ENCODE data around the gene NSMCE1. TPM values are rescaled to one million over a fixed set of nuclear protein-coding genes. Genes with fewer than 3 reads are reported as not detected.
A peak's percentile ranks its signal among the peaks of the same experiment; 100 is the strongest.

NSMCE1 gene
- total RNA-seq, 4 donors from 2014 or later, result 22.4 to 92.4 (median 29.5) TPM

DNA sequence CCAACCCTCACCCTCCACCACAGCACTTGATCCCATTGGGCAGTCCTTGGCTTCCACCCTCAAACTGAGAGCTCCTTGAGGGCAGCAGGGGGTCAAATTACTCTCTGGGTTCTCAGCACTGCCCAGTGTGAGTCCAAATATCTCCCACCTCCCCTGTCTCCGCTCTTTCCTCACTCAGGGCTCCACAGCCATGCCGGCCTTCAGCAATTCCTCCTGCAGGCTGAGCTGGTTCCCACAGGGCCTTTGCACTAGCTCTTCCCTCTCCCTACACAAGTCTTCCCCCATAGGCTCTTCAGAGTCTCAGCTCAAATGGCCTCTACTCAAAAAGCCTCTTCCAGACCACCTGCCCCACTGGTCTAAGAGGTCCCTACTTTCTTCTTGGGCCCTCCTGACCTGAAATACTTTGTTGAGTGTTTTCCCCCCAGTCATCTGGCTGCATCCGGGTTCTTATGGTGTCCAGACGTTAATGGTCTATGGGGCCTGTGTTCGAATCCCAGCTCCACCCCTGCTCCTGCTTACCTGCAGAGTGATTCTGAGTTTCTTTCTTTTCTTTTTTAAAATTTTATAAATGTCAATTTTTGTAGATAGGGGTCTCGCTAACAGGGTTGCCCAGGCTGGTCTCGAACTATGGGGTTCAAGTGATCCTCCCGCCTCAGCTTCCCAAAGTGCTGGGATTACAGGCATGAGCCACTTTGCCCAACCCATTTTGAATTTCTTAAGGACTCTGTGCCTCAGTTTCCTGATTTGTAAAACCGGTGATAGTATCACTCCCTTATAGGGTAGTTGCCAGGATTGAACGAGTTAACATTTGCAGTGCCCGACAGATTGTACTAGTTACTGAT is 44.2 kb upstream of the NSMCE1 start:
- intact Hi-C loops (cut with DNase I), result no loop called here
- 69 to 91% methylated on average over 5 to 11 of the region's 11 CpGs for WGBS, 2 donors
- Histone ChIP-seq H3K27me3 (no peaks in the 10 kb centered on the region), H3K4me3 (peak overlapping the region; percentile 79 to 98 (median 88)), H3K36me3 (no peaks in the 10 kb centered on the region), H3K27ac (peak overlapping the region; percentile 97 to 100 (median 99)), H3K4me1 (peaks cover 29 to 45% (median 30%) of the 10 kb centered on the region in 3 donors), H3K9me3 (no peaks in the 10 kb centered on the region)
- TF ChIP-seq POLR2A (IDR thresholded peaks at IDR 0.05), result no peak
- TF ChIP-seq, protein P1, sequence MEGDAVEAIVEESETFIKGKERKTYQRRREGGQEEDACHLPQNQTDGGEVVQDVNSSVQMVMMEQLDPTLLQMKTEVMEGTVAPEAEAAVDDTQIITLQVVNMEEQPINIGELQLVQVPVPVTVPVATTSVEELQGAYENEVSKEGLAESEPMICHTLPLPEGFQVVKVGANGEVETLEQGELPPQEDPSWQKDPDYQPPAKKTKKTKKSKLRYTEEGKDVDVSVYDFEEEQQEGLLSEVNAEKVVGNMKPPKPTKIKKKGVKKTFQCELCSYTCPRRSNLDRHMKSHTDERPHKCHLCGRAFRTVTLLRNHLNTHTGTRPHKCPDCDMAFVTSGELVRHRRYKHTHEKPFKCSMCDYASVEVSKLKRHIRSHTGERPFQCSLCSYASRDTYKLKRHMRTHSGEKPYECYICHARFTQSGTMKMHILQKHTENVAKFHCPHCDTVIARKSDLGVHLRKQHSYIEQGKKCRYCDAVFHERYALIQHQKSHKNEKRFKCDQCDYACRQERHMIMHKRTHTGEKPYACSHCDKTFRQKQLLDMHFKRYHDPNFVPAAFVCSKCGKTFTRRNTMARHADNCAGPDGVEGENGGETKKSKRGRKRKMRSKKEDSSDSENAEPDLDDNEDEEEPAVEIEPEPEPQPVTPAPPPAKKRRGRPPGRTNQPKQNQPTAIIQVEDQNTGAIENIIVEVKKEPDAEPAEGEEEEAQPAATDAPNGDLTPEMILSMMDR (IDR thresholded peaks at IDR 0.05), result no peak
- no peak for DNase-seq

DNA sequence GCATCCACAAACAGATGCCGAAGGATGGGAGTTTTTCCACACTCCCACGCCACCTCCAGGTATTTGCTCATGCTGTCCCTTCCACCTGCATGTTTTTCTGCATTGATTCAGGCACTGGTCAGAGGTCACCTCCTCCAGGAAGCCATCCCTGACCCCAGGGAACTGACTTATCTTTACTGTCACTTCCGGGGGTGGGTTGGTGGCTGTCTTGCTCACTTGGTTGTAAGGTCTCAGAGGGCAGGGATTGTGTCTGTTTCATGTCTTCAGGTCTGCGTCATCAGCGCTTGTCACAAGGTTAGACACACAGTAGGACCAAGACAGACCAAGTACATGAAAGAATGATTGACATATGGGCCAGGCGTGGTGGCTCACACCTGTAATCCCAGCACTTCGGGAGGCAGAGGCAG is 43.3 kb upstream of the NSMCE1 start:
- H3K9me3 ChIP-seq, result no peaks in the 10 kb centered on the region
- no peak overlapping the region for H3K4me3 ChIP-seq
- no peaks in the 10 kb centered on the region for H3K27me3 ChIP-seq
- H3K4me1 ChIP-seq, result peaks cover 20 to 36% (median 21%) of the 10 kb centered on the region in 3 donors
- no peak overlapping the region for H3K27ac ChIP-seq
- H3K36me3 ChIP-seq, result no peaks in the 10 kb centered on the region
- intact Hi-C loops (cut with DNase I), result no loop called here
- DNase-seq, result no peak
- TF ChIP-seq, protein P1 (IDR thresholded peaks at IDR 0.05), result no peak
- TF ChIP-seq POLR2A (IDR thresholded peaks at IDR 0.05), result no peak
- 89% methylated on average over 6 to 7 of the region's 7 CpGs for WGBS, 2 donors

DNA sequence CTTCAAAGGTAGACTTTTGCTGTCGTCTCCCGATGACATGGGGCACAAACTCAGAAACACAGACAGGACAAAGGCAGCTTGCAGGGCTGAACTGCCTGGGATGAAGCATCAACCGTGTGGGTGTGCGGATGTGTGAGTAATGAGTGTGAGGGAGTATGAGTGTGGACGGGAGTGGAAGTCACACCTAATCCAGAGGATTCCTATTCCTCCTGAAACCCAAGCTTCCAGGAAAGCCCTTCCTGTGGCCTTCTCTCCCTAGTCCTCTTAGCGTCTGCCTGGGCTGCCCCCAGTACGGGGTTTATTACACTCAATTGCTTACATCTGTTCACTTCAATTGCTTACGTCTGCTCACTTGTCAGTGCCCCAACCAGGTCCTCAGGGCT is 42.9 kb upstream of the NSMCE1 start:
- Histone ChIP-seq H3K27me3 (no peaks in the 10 kb centered on the region), H3K27ac (no peak overlapping the region), H3K4me1 (peaks cover 15 to 31% (median 16%) of the 10 kb centered on the region in 3 donors), H3K36me3 (no peaks in the 10 kb centered on the region), H3K9me3 (no peaks in the 10 kb centered on the region), H3K4me3 (no peak overlapping the region)
- intact Hi-C loops (cut with DNase I), result no loop called here
- no peak for TF ChIP-seq POLR2A (IDR thresholded peaks at IDR 0.05)
- TF ChIP-seq, protein P1 (IDR thresholded peaks at IDR 0.05), result no peak
- no peak for DNase-seq
- WGBS, 2 donors, result 71 to 77% methylated on average over 7 to 8 of the region's 8 CpGs

DNA sequence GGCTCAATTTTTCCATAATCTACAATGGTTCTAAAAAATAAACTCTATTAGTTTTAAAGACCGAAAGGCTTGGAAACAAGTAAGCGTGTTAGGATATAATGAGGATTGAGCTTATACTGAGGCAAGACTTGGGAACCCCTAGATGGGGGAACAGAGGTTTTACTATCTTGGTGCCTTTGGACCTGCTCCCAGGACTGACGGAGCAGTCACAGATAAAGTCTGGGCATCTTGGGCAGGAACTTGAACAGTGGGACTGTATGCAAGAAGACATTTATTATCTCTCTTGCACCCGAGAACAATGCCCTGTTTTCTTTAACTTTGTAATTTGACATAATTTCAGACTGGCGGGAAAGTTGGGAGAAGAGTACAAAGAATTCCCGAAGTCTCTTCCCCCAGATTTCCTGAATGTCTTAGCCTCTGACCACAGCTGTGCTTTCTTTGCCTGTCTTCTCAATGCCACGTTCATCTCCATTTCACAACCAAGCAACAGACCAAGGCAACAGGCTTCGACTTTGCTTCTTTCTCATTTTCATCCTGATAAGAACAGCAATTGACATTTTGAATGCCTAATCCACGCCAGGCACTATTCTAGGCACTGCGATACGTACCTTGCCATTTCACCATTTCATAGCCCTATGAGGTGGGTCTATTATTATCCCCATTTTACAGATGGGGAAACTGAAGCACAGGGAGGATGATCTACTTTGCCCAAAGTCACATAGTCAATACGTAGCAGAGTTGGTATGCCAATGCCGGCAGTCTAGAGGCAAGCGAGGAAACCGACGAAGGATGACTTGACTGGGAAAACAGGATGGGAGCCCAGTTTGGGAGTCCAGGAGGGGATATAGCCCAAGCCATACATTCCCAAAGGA is 42.2 kb upstream of the NSMCE1 start:
- H3K9me3 ChIP-seq, result no peaks in the 10 kb centered on the region
- H3K4me3 ChIP-seq, result no peak overlapping the region
- no peak overlapping the region for H3K27ac ChIP-seq
- no peak for TF ChIP-seq POLR2A (IDR thresholded peaks at IDR 0.05)
- TF ChIP-seq, protein P1 (IDR thresholded peaks at IDR 0.05), result no peak
- peaks cover 10 to 25% (median 11%) of the 10 kb centered on the region in 3 donors for H3K4me1 ChIP-seq
- H3K27me3 ChIP-seq, result no peaks in the 10 kb centered on the region
- no peaks in the 10 kb centered on the region for H3K36me3 ChIP-seq
- no peak for DNase-seq
- intact Hi-C loops (cut with DNase I), result no loop called here
- WGBS, 2 donors, result 82 to 85% methylated on average over 11 to 16 of the region's 16 CpGs

DNA sequence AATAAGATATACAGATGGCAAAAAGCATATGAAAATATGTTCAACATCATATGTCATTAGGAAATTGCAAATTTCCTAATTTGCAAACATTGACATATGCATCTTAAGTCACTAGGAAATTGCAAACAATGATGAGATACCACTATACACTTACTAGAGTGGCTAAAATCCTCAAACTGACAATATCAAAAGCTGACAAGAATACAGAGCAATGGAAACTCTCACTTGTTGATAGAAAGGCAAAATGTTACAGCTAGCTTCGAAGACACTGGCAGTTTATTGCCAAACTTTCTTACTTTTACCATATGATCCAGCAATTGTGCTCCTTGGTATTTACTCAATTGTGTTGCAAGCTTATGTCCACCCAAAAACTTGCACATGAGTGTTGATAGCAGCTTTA is 40.2 kb upstream of the NSMCE1 start:
- H3K9me3 ChIP-seq, result no peaks in the 10 kb centered on the region
- H3K27ac ChIP-seq, result no peak overlapping the region
- H3K4me3 ChIP-seq, result no peak overlapping the region
- no peaks in the 10 kb centered on the region for H3K36me3 ChIP-seq
- H3K27me3 ChIP-seq, result no peaks in the 10 kb centered on the region
- DNase-seq, result no peak
- TF ChIP-seq, protein P1 (IDR thresholded peaks at IDR 0.05), result no peak
- TF ChIP-seq POLR2A (IDR thresholded peaks at IDR 0.05), result no peak
- peaks cover 0 to 21% (median 18%) of the 10 kb centered on the region in 3 donors for H3K4me1 ChIP-seq
- intact Hi-C loops (cut with DNase I), result no loop called here
- 67 to 88% methylated on average over 1 of the region's 1 CpG for WGBS, 2 donors

All from esophagus squamous epithelium (tissue), 5 donors.